ENCODE measurements around the gene DNAL1. TPM values are rescaled to one million over a fixed set of nuclear protein-coding genes. Genes with fewer than 3 reads are reported as not detected.

The DNAL1 gene
- total and polyA plus RNA-seq, 9 of the 15 experiments (the other 6 are each of a cell fraction or from before 2014, with no cell fraction given) = 1.6 to 11.7 (median 4.8) TPM

- TF ChIP-seq THAP12 (CRISPR knock-in tag; IDR thresholded peaks at IDR 0.05) = no peak
- TF ChIP-seq, protein P1, sequence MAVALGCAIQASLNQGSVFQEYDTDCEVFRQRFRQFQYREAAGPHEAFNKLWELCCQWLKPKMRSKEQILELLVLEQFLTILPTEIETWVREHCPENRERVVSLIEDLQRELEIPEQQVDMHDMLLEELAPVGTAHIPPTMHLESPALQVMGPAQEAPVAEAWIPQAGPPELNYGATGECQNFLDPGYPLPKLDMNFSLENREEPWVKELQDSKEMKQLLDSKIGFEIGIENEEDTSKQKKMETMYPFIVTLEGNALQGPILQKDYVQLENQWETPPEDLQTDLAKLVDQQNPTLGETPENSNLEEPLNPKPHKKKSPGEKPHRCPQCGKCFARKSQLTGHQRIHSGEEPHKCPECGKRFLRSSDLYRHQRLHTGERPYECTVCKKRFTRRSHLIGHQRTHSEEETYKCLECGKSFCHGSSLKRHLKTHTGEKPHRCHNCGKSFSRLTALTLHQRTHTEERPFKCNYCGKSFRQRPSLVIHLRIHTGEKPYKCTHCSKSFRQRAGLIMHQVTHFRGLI (CRISPR knock-in tag; IDR thresholded peaks at IDR 0.05) = peak; percentile 21; the same call in 1 of the 2 replicates
- TF ChIP-seq GABPA (tag; conservative IDR thresholded peaks at IDR 0.05; ENCODE audit: low read depth) = no peak
- TF ChIP-seq CUX1 (CRISPR knock-in tag; IDR thresholded peaks at IDR 0.05) = 0 out of 2 replicates have a peak, but pooled peaks have one; percentile 21
- TF ChIP-seq HDAC6 (IDR thresholded peaks at IDR 0.05; ENCODE audit: low read depth, low read length) = no peak
- no peak for TF ChIP-seq ZNF41 (CRISPR knock-in tag; conservative IDR thresholded peaks at IDR 0.05)
Measured at GRCh38 chr14:73726025-73726961, 81.5 kb downstream of the DNAL1 start (continued).

All from K562 (cell line).